HS-5 (cell line): ENCODE results near the gene AWAT1.
"Not testable (repeated sequence)": the region's sequence is repeated elsewhere in the genome, so short reads cannot be mapped to it uniquely, and the experiment has no call there.

Source experiments
- DNase-seq: peaks from one replicate; pipeline ENCODE4 v3.0.0-alpha.2; 2012; ENCODE audit warnings: low read depth

Gene AWAT1

DNA sequence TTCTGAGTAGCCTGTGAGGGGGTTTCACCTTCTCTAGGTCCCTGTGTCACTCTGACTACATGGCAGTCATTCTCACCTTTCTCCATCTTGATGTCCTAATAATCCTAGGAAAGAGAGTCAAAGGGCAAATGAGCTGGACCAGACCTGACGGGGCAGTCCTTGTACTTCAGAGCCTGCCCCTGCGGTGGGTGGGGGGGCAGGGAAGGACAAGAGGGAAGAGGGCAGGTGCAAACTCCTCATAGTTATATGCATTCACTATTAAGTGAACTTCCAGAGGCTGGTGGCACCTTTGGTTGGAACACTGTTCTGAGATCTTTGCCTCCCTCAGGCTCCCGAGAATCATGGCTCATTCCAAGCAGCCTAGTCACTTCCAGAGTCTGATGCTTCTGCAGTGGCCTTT lies at the start of gene AWAT1:
Gene AWAT1 (plus strand): TSS at position 301 of the 400 bp plus-strand sequence. CDS start 41 bp downstream, at position 342.
- DNase-seq = no peak

DNA sequence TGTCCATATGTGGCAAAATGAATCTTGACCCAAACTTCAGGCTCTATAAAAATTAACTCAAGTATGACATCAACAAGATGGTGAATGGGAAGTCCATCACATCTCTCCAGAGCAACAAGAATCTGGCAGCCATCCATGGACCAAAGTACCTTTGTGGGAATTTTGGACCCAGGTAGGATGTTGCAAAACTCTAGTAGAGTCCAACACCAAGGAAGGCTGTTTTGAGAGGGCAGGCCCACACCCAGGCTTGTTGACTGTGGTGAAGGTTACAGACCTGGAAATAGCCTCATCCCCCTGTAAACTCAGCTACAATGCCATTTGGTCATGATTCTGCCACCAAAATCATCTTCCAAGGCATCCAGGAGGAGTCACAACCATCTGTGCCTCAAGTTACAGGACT lies 44.2 kb upstream of the AWAT1 start:
- DNase-seq = no peak

DNA sequence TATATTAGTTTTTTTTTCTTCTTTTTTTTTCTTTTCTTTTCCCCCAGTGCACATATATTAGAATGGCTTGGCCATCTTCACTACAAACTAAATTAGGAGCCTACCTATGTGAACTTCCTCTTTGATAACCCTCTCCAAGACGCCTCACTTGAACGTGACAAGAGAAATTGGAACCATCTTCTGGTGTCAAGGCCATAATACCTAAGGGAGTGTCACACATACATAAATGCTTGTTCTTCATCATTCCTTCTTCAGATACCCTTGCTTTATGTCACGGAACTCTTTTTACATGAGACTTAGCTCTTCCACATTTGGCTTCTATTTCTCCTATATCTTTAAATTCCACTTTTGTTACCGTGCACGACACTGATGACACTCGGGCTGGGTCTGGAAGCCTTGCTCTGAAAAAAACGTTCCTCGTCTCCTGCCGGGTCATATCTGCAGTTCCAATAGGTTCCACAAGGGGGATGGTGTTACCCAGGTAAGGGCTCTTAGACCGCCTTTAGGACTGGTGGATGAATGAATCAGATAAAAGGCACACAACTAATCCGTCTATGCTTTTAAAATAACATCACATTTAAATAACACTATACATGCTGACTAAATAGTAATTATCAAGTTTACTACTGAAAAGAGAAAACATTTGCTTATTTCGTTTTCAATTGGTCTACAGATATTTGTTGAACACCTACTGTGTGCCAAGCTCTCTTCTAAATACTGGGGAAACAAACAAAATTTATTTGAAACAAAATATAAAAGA lies 37.3 kb upstream of the AWAT1 start:
- DNase-seq = no peak

DNA sequence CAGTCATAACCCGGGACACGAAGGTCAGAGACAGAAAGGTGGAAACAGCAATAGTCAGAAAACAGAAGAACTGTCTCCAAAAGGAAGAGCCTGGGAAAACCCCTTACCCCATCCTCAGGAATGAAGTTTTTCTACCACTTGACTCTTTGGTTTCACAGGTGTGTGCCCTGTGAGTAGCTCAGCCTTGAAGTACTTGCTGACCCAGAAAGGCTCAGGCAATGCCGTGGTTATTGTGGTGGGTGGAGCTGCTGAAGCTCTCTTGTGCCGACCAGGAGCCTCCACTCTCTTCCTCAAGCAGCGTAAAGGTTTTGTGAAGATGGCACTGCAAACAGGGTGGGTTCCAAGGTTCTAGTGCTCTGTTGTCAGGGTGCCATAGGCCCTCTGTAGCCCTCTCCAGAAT lies 32.7 kb upstream of the AWAT1 start:
- DNase-seq = no peak

DNA sequence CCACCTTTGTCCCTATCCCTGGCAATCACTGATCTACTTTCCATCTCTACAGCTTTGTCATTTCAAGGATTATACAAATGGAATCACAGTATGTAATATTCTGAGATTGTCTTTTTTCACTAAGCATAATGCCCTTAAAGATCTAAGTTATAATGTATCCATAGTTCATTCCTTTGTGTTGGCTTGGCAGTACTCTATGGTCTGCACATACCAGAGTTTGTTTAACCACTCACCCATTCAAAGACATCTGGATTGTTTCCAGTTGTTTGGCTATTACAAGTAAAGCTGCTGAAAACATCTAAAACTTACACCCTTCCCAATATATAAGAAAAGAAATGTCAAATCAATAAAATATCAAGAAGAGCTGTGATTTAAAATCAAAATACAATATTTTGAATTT lies 26.0 kb upstream of the AWAT1 start:
- no peak for DNase-seq

DNA sequence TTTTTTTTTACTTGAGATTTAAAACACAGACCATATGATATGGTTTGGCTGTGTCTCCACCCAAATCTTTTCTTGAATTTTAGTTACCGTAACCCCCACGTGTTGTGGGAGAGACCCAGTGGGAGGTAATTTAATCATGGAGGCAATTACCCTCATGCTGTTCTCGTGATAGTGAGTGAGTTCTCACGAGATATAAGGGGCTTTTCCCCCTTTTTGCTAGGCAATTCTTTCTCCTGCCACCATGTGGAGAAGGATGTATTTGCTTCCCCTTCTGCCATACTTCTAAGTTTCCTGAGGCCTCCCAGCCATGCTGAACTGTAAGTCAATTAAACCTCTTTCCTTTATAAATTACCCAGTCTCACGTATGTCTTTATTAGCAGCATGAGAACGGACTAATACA lies 24.9 kb upstream of the AWAT1 start:
- DNase-seq = not testable (repeated sequence)

DNA sequence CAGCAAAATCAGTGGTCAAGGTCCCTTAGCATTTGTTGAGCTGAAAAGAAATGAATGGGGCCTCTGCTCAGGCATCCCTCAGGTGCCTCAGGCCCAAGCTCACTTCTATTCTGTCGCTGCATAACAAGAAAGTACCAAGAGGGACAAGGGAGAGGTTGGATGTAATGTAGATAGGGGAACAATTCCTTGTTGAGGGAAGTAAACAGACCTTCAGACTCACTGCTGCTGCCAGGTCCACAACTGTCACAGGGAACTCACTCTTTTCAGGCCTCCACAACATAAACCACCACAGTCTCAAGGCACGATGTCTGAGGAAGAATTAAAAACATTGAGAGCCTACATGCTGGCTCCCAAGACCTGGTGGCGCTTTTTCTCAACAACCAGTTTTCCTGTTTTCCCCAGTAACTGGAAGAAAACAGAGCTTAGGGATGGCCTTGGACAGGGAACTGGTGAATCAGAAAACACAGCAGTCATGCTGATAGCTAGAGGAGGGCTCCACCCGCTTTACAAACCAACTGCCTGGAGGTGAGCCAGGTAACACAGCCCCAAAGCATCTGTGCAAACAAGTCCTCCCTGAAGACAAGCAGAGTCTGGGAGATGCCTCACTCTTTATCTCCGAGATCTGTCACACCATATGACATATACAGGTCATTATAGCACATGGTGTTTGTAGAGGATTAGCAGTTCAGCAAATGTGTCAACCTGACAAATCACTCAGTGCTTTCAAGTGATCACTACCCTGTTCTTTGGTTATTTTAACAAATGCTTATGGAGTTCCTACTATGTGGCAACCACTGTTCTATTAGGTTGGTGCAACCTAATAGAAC lies 14.3 kb upstream of the AWAT1 start:
- no peak for DNase-seq

DNA sequence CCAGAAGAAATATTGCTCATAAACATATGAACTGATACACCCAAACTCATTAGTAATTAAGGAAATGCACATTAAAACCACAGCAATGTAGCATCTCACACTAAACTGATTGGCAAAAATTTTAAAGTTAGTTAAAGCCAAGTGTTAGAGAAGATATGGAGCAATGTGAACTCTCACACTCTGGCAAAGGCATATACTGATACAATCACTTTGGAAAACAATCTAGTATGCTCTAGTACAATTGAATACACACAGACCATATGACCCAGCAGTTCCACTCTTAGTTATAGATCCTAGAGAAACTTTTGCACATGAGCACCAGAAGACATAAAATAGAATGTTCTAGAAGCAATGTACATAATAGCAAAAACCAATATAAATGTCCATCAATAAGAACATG lies 8.4 kb upstream of the AWAT1 start:
- DNase-seq = no peak

DNA sequence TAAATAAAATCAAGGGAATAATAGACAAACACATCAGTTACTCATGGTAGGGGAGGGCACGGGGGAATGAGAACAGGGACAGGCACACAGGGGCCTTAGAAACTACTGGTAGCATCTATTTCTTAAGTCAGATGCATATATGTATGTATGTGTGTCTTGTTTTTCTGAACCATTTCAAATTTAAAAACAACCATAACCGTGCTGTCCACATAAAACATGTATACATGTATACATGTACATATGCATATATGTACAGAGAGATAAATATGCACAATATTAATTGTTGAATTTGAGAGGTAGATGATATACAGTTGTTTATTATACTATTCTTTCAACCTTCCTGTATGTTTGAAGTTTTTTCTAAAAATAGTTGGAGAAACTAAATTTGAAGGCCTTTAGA lies 7.8 kb upstream of the AWAT1 start:
- no peak for DNase-seq

DNA sequence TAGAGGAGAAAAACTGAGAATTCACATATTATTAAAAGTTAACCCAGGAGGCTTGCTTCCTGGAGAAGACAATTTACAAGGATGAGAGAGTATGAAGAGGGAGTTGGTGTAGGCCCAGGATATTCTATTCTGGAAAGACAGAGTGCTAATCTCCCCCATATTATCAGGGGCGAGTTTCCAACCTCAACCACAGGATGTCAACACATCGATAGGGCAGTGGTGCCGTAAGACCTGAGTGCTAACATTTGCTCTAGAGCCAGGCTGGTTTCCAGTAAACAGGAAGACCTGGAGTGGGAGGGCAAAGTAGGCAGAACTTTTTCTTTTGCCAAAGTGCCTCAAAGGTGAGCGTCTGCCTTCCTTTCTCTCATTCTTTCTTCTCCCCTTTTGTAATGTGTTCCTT lies 2.8 kb upstream of the AWAT1 start:
- no peak for DNase-seq

DNA sequence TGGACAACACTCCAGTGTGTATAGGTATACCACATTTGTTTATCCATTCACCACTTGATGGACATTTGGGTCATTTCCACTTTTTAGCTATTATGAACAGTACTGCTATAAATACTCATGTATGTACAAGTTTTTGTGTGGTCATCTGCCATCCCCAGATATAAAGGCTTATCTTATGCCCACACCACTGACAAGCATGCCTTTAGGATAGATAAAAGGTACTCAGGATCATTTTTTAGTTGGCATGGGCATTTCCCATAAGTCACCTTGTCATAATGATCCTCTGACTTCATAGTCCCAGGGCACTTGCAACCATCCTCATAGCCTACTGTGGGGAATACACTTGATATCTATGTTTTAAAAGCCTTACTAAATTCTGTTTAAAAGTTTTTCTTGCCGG lies 6.3 kb downstream of the AWAT1 start:
- DNase-seq = no peak

DNA sequence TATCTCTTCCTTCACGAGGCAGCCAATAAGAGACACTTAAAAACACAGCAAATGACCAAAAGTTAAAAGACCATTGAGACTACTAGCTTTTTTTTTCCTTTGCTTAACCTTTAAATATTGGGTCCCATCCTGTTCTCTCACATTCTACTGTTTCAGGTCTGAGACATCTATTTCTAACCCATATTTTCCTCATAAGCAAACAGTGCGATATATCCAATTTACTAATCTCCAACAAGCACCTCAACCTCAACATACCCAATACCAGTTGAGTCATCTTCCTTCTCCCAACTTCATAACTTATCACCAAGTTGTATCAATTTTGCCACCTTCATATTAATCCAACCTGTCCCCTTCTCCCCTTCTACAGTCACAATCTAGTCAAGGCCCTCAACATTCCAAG lies 7.0 kb downstream of the AWAT1 start:
- DNase-seq = no peak

DNA sequence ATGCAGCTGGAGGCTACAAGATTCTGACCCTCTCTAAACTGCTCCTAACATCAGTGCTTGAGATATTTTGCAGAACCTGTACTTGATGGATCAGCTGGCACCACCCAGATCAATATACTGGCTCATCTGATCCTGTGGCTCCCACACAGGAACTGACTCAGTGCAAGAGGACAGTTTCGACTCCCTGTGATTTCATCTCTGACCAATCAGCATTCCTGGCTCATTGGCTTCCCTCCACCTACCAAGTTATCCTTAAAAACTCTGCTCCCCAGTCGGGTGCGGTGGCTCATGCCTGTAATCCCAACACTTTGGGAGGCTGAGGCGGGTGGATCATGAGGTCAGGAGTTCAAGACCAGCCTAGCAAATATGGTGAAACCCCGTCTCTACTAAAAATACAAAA lies 9.1 kb downstream of the AWAT1 start:
- not testable (repeated sequence) for DNase-seq

DNA sequence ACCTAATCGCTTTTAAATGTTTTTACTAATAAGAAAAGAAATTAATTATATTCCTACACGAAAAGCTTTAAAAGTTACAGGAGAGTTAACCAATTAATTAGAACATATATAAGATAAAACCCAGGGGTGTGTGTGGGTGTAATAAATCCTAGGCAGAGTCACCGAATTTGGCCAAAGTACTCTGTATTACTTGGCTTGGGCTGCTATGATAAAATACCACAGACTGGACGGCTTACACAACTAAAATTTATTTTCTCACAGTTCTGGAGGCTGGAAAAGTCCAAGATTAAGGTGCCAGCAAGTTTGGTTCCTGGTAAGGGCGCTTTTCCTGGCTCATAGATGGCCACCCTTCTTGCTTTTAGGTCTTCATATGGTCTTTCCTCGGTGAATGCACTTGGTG lies 10.4 kb downstream of the AWAT1 start:
- no peak for DNase-seq

DNA sequence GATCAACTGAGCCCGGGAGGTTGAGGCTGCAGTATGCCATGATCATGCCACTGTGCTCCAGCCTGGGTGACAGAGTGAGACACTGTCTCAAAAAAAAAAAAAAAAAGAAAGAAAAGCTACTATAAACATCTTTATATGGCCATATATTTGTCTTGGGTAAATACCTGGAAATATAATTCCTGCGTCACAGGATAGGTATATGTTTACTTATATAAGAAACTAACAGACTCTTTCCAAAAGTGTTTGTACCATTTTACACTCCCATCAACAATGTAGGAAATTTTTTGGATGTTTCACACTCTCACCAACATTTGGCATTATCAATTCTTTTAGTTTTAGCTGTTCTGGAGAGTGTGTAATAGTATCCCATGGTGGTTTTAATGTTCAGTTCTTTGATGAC lies 12.8 kb downstream of the AWAT1 start:
- no peak for DNase-seq

DNA sequence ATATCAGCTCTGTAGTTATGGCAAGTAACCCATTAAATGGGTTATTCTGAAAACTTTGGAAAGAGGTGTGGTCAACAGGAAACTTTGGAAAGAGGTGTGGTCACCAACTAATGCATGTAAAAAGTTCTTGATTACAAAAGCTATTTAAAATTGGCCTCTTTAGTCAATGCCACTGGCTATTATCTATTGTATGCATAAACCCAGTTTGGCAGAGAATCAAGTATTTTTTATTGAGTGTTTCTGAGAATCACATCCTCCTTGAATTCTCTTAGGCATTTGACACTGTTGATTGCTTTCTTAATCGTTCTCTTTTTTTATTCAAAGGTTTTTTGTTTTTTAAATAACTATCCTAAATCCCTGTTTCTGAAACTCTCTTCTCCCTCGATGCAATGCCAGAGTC lies 18.0 kb downstream of the AWAT1 start:
- DNase-seq = no peak

DNA sequence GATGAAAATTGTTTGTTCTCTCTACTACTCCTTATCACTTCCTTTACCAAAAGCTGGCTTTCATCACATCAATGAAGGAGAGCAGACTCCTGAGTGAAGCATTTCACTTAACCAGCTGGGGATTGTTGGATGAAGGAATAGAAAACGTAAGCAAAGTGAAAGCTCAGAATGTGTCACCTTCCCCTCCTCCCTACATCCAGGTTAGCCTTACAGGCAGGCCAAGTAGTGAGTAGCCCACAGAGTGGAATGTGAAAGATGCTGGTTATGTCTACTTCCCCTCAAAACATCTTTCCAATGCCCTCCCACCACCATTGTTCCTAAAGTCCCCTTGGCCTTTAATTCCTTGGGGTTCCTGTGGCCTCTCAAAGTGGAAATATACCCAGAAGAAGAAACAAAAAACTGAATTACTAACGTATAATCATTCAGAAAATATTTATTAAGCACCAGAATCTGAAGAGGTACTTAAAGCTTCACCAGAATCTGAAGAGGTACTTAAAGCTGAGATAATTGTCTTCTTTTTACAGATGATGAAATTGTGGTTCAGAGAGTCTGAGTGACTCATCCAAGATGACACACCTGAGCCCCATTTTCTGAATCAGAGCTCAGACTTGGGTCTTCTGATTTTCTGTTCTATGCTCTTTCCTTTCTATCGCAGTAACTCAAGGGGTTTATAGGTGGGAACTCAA lies 19.1 kb downstream of the AWAT1 start:
- no peak for DNase-seq

DNA sequence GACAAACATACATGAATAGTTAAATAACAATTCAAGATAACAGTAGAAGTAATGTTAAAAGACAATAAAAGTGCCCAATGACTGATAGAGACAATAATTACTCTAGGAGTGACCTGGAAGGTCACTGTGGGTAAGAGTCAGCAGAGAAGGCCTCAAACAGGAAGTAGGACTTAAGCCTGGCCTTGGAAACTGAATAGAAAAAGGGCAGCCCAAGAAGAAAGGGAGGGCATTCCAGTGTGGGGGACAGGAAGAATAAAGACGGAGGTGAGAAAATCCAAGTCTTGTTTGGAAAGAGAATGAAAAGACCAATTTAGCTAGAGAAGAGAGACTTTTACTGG lies 19.6 kb downstream of the AWAT1 start:
- DNase-seq = no peak

DNA sequence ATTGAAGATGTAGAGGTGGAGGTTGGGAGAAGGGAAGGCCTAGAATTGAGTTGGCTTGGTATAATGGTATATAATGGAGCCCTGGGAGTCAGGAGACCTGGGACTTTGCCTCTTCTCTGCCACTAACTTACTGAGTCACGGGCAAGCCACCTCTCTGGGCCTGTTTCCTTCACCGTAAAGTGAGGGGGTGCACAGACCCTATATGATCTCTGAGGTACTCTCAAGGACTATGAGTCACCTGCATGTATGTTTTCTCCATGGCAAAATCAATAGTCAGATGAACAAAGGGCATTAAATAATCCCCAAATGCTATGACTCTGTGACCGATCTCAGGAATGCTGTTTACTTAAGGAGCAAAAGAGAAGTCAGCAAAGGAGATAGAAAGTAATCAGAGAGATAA lies 20.5 kb downstream of the AWAT1 start:
- DNase-seq = no peak

DNA sequence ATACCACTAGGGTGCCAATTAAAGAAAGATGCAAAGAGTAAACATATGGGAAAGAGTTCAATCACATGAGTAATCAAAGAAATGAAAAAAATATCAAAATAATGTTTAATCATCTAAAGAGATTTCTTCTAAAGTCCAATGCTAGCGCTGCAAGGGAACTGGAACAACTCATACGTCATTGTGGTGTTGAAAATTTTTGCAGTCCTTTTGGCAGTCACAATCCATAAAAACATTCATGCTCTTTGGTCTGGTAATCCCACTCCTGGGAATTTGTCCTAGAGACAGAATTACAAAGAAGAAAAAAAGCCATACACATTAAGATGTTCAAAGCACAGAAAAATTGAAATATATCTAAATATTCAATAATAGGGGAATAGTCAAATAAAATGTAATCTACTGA lies 21.0 kb downstream of the AWAT1 start:
- no peak for DNase-seq

DNA sequence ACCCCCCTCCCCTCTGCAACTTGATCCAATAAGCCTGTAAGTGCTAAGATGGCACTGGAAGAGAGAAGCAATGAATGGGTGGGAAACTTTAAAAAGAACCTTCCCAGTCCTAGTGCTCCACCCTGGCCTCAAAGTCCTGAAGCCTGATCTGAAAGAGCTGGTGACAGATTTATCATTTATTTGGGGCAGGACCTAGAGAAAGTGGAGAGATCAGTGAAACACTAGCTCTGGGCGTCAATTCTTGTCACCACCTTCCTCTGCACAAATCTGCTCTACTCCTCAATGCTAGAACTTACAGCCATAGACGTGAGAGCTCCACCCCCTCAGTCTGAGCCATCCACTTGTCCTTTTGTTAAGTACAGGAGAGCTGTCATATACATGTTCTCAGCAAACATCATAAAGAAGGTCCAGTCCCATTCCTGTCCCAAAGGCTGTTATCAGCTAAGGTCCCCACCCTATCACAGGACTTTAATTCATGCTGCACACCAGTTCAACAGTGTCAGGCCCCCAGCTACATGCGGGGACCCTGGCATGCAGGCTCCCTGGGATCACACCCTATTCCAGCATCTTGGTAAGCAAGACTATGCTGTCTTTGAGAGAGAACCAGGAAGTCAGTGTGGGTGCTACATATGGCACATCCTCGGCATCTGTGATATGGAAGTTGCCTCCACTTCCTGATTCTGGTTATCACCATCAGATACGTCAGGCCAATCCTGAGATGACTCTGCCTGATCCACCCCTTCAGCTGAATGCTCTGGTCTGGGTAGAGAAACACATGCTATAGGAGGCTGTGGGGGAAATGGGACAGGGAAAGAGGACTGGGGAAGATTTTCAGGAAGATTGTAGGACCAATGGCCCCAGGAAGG lies 23.2 kb downstream of the AWAT1 start:
- no peak for DNase-seq

DNA sequence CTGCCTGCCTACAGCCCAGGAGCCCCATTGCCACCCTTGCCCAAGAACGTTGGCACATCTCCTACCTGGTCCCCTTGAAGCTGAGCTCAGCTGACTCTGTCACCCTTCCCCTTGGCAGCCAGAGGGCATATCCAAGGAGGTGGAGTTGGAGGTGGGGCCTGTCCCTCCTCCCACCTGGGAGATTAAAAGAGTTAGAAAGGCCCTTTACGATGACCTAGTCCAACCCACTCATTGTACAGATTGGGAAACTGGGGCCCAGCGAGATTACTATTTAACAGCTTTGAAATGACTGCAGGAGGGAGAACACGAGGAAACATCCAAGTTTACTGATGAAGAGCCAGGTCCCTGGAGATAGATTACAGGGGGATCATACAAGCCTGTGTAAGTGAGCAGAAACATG lies 25.6 kb downstream of the AWAT1 start, which contains the start of gene P2RY4:
Gene P2RY4 (minus strand): TSS at position 101 of the 400 bp plus-strand sequence. CDS start 580 bp downstream, outside the sequence.
- no peak for DNase-seq
